Brain microvascular endothelial cell (primary cell): ENCODE data around the gene ID3.

Experiments
- DNase-seq: peaks from one replicate; pipeline ENCODE4 v3.0.0-alpha.2; 2020
- H3K27ac ChIP-seq: fragments of 250-450 bp; sonication (Bioruptor Pico); 2 replicates; pipeline ENCODE4 v1.5.1; 2020; ENCODE audit warnings: mild to moderate bottlenecking, moderate library complexity
- H3K27me3 ChIP-seq: fragments of 250-450 bp; sonication (Bioruptor Pico); replicated peaks from 2 replicates; pipeline ENCODE4 v1.5.1; 2020; ENCODE audit warnings: mild to moderate bottlenecking
- H3K36me3 ChIP-seq: fragments of 250-450 bp; sonication (Bioruptor Pico); replicated peaks from 2 replicates; pipeline ENCODE4 v1.5.1; 2020; ENCODE audit warnings: mild to moderate bottlenecking
- H3K4me3 ChIP-seq: 2 replicates; pipeline ENCODE4 v1.5.1; 2011; ENCODE audit warnings: low read depth, mild to moderate bottlenecking, control low read depth, low read length, moderate library complexity
- CTCF ChIP-seq: IDR thresholded peaks from 2 replicates; pipeline ENCODE4 v1.5.1; 2011; ENCODE audit warnings: low read depth, mild to moderate bottlenecking, moderate library complexity, low read length, control low read depth, inconsistent platforms; ENCODE audit errors: missing control alignments
- in situ Hi-C: cut with HindIII; loops from 2 replicates; pipeline ENCODE4 v1.10.0; 2017; ENCODE audit warnings: low sequenced_read_pairs, low pct_ligation_motif_present

Gene ID3

DNA sequence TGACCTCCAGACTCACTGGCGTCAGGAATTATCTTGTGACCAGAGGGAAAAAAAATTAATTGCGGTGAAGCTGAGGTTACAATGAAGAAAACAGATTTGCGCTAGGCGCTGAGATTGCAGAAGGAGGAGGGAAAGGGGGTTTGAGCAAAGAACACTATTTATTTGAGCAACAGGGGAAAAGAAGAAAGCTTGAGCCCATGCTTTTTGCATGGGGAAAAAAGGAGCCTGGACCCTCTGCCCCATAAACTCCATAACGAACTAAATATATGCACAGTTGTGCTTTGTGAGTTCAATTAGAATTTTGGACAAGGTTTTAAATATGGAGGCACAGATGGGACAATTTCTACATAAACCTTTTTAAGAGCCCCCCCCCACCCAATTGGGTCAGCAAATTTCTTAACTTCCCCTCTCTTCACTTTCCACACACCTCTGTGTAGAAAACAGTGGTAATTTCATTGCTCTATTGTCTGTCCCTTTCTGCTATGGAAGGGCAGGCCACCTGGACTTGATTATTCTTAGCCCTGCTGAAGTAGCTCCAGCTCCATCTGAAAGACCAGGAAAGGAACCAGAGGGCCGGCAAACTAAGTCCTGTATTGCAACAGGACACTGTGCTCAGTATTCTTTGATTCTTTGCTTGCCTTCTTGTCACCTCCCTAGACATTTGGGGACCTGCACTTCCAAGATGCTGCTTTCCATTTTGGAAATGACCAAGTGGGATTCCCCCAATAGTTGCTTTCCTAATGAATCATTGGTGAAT lies 862 bp upstream of the ID3 start:
- no peaks in the 10 kb centered on the region for H3K27me3 ChIP-seq
- in situ Hi-C loops, result no loop called here
- peaks cover 19% of the 10 kb centered on the region for H3K36me3 ChIP-seq
- DNase-seq, result no peak
- peak overlapping the region; percentile 100 for H3K27ac ChIP-seq
- peak overlapping the region; percentile 97 for H3K4me3 ChIP-seq
- TF ChIP-seq CTCF, result no peak

- in situ Hi-C loops, result no loop called here
- no peak for TF ChIP-seq CTCF
- Histone ChIP-seq H3K36me3 (peaks cover 19% of the 10 kb centered on the region), H3K27me3 (no peaks in the 10 kb centered on the region), H3K4me3 (peak overlapping the region; percentile 97), H3K27ac (peak overlapping the region; percentile 100)
- no peak for DNase-seq
These were observed 497 bp downstream of the ID3 start for GRCh38 chr1:23558872-23559135.

DNA sequence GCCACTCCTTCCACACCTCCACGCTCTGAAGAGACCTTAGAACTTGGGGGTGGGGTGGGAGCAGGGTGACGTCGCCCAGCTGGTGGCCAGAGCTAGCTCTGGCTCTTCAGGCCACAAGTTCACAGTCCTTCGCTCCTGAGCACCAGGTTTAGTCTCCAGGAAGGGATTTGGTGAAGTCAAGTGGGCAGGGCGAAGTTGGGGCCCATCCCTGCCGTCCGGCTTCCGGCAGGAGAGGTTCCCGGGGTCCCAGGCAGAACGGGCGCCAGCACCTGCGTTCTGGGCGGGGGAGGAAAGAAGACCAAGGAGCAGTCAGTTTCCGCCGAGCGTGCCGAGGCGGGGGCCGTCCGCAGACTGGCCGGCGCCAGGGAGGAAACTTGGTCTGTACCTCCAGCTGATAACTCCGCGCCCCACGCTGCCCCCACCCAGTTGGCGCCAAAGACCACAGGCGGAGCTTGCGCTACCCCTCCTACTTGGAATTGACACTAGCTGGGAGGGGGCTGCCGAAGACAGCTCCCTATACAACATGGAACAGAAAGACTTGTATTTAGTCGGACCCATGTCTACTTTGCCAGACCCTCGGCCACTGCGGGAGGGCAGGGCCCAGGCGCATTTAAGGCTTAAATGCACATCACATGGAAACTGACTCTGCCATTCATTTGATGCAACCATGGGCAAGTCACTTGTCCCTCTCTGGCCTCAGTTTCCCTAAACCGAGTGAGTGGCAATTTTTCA lies 995 bp downstream of the ID3 start:
- no peak for DNase-seq

DNA sequence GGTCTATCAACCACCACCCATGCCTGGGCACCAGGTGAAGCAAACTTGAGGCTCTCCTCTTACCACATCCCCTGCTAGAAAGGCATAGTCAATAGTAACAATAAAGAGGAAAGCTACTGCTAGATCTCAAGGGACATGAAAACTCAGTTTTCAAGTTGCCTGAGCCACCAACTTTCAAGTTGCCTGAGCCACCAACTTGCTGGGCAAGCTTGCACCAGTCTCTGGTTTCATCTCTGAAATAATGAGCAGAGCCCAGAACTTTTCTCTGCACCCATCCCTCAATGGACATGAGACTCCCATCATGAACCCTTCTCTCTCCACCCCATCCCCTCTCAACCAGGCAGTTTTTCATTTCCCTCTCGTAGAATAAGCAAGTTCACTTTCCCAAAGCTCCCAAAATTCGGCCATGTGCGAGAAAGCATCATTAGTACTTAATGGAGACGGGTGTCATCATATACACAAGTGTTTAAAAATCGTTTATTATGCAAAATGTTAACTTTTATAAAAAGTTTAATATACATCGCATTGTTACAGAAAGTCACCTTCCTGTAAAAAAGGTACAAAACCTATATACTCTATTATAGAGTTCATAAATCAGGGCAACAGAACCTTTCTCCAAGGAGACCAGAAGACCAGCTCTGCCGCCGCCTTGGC lies 1.7 kb downstream of the ID3 start:
- DNase-seq, result no peak
- no peaks in the 10 kb centered on the region for H3K27me3 ChIP-seq

More for the DNA sequence above, 995 bp downstream of the ID3 start:
- Histone ChIP-seq H3K27me3 (no peaks in the 10 kb centered on the region), H3K36me3 (peaks cover 19% of the 10 kb centered on the region), H3K27ac (peak overlapping the region; percentile 100), H3K4me3 (peak overlapping the region; percentile 97)
- in situ Hi-C loops, result no loop called here
- TF ChIP-seq CTCF, result no peak

More for the DNA sequence above, 1.7 kb downstream of the ID3 start:
- in situ Hi-C loops, result no loop called here
- peak overlapping the region; percentile 100 for H3K27ac ChIP-seq
- H3K4me3 ChIP-seq, result peak overlapping the region; percentile 97
- H3K36me3 ChIP-seq, result peaks cover 19% of the 10 kb centered on the region
- no peak for TF ChIP-seq CTCF
